Retinal pigment epithelial cell (primary cell): Measurements from ENCODE around the gene ENG.

Source experiments
- DNase-seq: peaks from one replicate; pipeline ENCODE4 v3.0.0-alpha.2; 2010; ENCODE audit warnings: low read depth
- H3K4me3 ChIP-seq: 2 replicates; pipeline ENCODE4 v1.5.1; 2011; ENCODE audit warnings: mild to moderate bottlenecking, low read length, control low read depth, moderate library complexity
- CTCF ChIP-seq: conservative IDR thresholded peaks from 2 replicates; pipeline ENCODE4 v1.5.1; 2011; ENCODE audit warnings: low read depth, low read length, control low read depth, inconsistent platforms

ENG gene

GRCh38 chr9:127868278-127868902 is 13.9 kb upstream of the ENG start:
- no peak overlapping the region for H3K4me3 ChIP-seq
- DNase-seq: no peak
- TF ChIP-seq CTCF: no peak

- TF ChIP-seq CTCF: no peak
- no peak overlapping the region for H3K4me3 ChIP-seq
Observed at GRCh38 chr9:127867356-127868277, 13.2 kb upstream of the ENG start.

GRCh38 chr9:127866535-127866934 is 12.1 kb upstream of the ENG start:
- TF ChIP-seq CTCF: no peak
- DNase-seq: no peak
- no peak overlapping the region for H3K4me3 ChIP-seq

More at GRCh38 chr9:127867356-127868277, 13.2 kb upstream of the ENG start:
- no peak for DNase-seq

GRCh38 chr9:127865645-127866464 is 11.4 kb upstream of the ENG start:
- no peak for TF ChIP-seq CTCF
- no peak for DNase-seq
- H3K4me3 ChIP-seq: no peak overlapping the region

GRCh38 chr9:127863191-127863621 is 8.7 kb upstream of the ENG start:
- H3K4me3 ChIP-seq: no peak overlapping the region
- TF ChIP-seq CTCF: no peak
- DNase-seq: no peak

GRCh38 chr9:127862075-127863011 is 7.9 kb upstream of the ENG start:
- TF ChIP-seq CTCF: no peak
- H3K4me3 ChIP-seq: no peak overlapping the region
- no peak for DNase-seq
